Stimulated activated CD8-positive, alpha-beta memory T cell treated with anti-CD3 and anti-CD28 coated beads, Interleukin-15, amount 100 ng/mL, for 24 hours (primary cell): ENCODE results near the gene CEP104.
"Not testable (repeated sequence)": the region's sequence is repeated elsewhere in the genome, so short reads cannot be mapped to it uniquely, and the experiment has no call there.

ENCODE experiments used
- DNase-seq: peaks from one replicate; pipeline ENCODE4 v3.0.0-alpha.2; 2020; ENCODE audit warnings: low read depth

Gene CEP104

GRCh38 chr1:3825356-3825755 lies 31.7 kb downstream of the CEP104 start:
- no peak for DNase-seq

GRCh38 chr1:3824650-3825049 lies 32.4 kb downstream of the CEP104 start:
- no peak for DNase-seq

GRCh38 chr1:3822421-3822820 lies 34.6 kb downstream of the CEP104 start:
- DNase-seq = no peak

- DNase-seq = no peak
Observed at GRCh38 chr1:3821908-3822307, 35.1 kb downstream of the CEP104 start.

GRCh38 chr1:3821447-3821846 lies 35.6 kb downstream of the CEP104 start:
- DNase-seq = no peak

GRCh38 chr1:3821004-3821403 lies 36.0 kb downstream of the CEP104 start:
- DNase-seq = no peak

GRCh38 chr1:3820316-3820715 lies 36.7 kb downstream of the CEP104 start:
- no peak for DNase-seq

GRCh38 chr1:3819771-3820200 lies 37.2 kb downstream of the CEP104 start:
- DNase-seq = no peak

GRCh38 chr1:3817821-3818597 lies 39.0 kb downstream of the CEP104 start:
- DNase-seq = no peak

GRCh38 chr1:3817138-3817740 lies 39.8 kb downstream of the CEP104 start:
- no peak for DNase-seq

- DNase-seq = no peak
Observed at GRCh38 chr1:3816331-3817137, 40.5 kb downstream of the CEP104 start.

- DNase-seq = no peak
Observed at GRCh38 chr1:3814771-3815561, 42.0 kb downstream of the CEP104 start.

GRCh38 chr1:3814065-3814464 lies 42.9 kb downstream of the CEP104 start:
- DNase-seq = no peak

GRCh38 chr1:3811595-3811911 lies 45.5 kb downstream of the CEP104 start:
- DNase-seq = no peak

GRCh38 chr1:3810149-3810761 lies 46.8 kb downstream of the CEP104 start:
- not testable (repeated sequence) for DNase-seq

- DNase-seq = no peak
Observed at GRCh38 chr1:3809680-3810079, 47.3 kb downstream of the CEP104 start.

- DNase-seq = no peak
Observed at GRCh38 chr1:3807769-3808168, 49.2 kb downstream of the CEP104 start.

- no peak for DNase-seq
Observed at GRCh38 chr1:3805038-3805437, 52.0 kb downstream of the CEP104 start.

GRCh38 chr1:3804627-3804944 lies 52.4 kb downstream of the CEP104 start:
- DNase-seq = not testable (repeated sequence)

- no peak for DNase-seq
Observed at GRCh38 chr1:3803905-3804626, 52.9 kb downstream of the CEP104 start.

- not testable (repeated sequence) for DNase-seq
Observed at GRCh38 chr1:3800795-3801194, 56.2 kb downstream of the CEP104 start.
